Parathyroid adenoma (tissue), 2 donors: Measurements from ENCODE around the gene MRPL30.
"Not testable (repeated sequence)": the region's sequence is repeated elsewhere in the genome, so short reads cannot be mapped to it uniquely, and the experiment has no call there.

Source experiments
- H2AFZ ChIP-seq: fragments of 300-600 bp; sonication (generic); one replicate; pipeline ENCODE4 v1.7.0; 2017; ENCODE audit warnings: antibody characterized with exemption, mild to moderate bottlenecking
- H3K27ac ChIP-seq: fragments of 300-600 bp; sonication (generic); one replicate; pipeline ENCODE4 v1.7.0; 2017
- H3K27me3 ChIP-seq: fragments of 300-600 bp; sonication (generic); one replicate; pipeline ENCODE4 v1.7.0; 2017; ENCODE audit warnings: low read length; ENCODE audit not compliant: control insufficient read depth, insufficient read depth
- H3K36me3 ChIP-seq: fragments of 300-600 bp; sonication (generic); one replicate; pipeline ENCODE4 v1.7.0; 2017; ENCODE audit warnings: low read length; ENCODE audit not compliant: control insufficient read depth, insufficient read depth
- H3K4me1 ChIP-seq: fragments of 300-600 bp; sonication (generic); one replicate; pipeline ENCODE4 v1.7.0; 2017; ENCODE audit warnings: control low read depth
- H3K4me2 ChIP-seq: fragments of 300-600 bp; sonication (generic); one replicate; pipeline ENCODE4 v1.7.0; 2017; ENCODE audit warnings: low read length
- H3K4me3 ChIP-seq: fragments of 300-600 bp; sonication (generic); one replicate; pipeline ENCODE4 v1.7.0; 2017; ENCODE audit warnings: low read depth, low read length
- H3K79me2 ChIP-seq: fragments of 300-600 bp; sonication (generic); one replicate; pipeline ENCODE4 v1.7.0; 2017; ENCODE audit warnings: control low read depth
- H3K9ac ChIP-seq: fragments of 300-600 bp; sonication (generic); one replicate; pipeline ENCODE4 v1.7.0; 2017; ENCODE audit warnings: mild to moderate bottlenecking
- H3K9me3 ChIP-seq: fragments of 300-600 bp; sonication (generic); one replicate; pipeline ENCODE4 v1.7.0; 2017; ENCODE audit warnings: low read length; ENCODE audit not compliant: control insufficient read depth
- CTCF ChIP-seq: fragments of 300-600 bp; sonication (generic); IDR thresholded peaks from one replicate; pipeline ENCODE4 v1.7.0; 2017; ENCODE audit warnings: antibody characterized with exemption, mild to moderate bottlenecking
- donor health status: primary hyperparathyroidism.

MRPL30 gene

GRCh38 chr2:99216096-99216495 is 35.1 kb downstream of the MRPL30 start:
- no peak overlapping the region for H3K4me2 ChIP-seq
- no peaks in the 10 kb centered on the region for H3K4me1 ChIP-seq
- no peaks in the 10 kb centered on the region for H3K9me3 ChIP-seq
- H3K27me3 ChIP-seq, result no peaks in the 10 kb centered on the region
- no peak overlapping the region for H3K9ac ChIP-seq
- H3K79me2 ChIP-seq, result no peaks in the 10 kb centered on the region
- H3K4me3 ChIP-seq, result no peak overlapping the region
- H3K36me3 ChIP-seq, result no peaks in the 10 kb centered on the region
- no peak for TF ChIP-seq CTCF
- H3K27ac ChIP-seq, result no peak overlapping the region
- H2AFZ ChIP-seq, result no peak overlapping the region

GRCh38 chr2:99217929-99218501 is 37.0 kb downstream of the MRPL30 start:
- no peak overlapping the region for H3K27ac ChIP-seq
- H3K9me3 ChIP-seq, result no peaks in the 10 kb centered on the region
- no peaks in the 10 kb centered on the region for H3K79me2 ChIP-seq
- H3K27me3 ChIP-seq, result no peaks in the 10 kb centered on the region
- no peak overlapping the region for H3K4me3 ChIP-seq
- TF ChIP-seq CTCF, result no peak
- H3K4me1 ChIP-seq, result no peaks in the 10 kb centered on the region
- no peak overlapping the region for H3K4me2 ChIP-seq
- no peak overlapping the region for H2AFZ ChIP-seq
- no peaks in the 10 kb centered on the region for H3K36me3 ChIP-seq
- H3K9ac ChIP-seq, result no peak overlapping the region

GRCh38 chr2:99233177-99233576 is 52.2 kb downstream of the MRPL30 start:
- H3K36me3 ChIP-seq, result not testable (repeated sequence)

GRCh38 chr2:99238599-99238998 is 57.6 kb downstream of the MRPL30 start:
- Histone ChIP-seq H3K27ac (no peak overlapping the region), H3K9me3 (no peaks in the 10 kb centered on the region), H2AFZ (no peak overlapping the region), H3K36me3 (no peaks in the 10 kb centered on the region), H3K4me3 (no peak overlapping the region), H3K4me2 (no peak overlapping the region), H3K79me2 (no peaks in the 10 kb centered on the region), H3K9ac (no peak overlapping the region), H3K4me1 (no peaks in the 10 kb centered on the region), H3K27me3 (no peaks in the 10 kb centered on the region)
- TF ChIP-seq CTCF, result no peak

More at GRCh38 chr2:99233177-99233576, 52.2 kb downstream of the MRPL30 start:
- H3K4me3 ChIP-seq, H3K27me3 ChIP-seq, H3K9me3 ChIP-seq, H3K9ac ChIP-seq, H3K27ac ChIP-seq, H3K4me2 ChIP-seq, H2AFZ ChIP-seq, H3K79me2 ChIP-seq, H3K4me1 ChIP-seq: not testable (repeated sequence)

- Histone ChIP-seq H3K9ac (no peak overlapping the region), H3K27ac (no peak overlapping the region), H2AFZ (no peak overlapping the region), H3K4me3 (no peak overlapping the region), H3K36me3 (no peaks in the 10 kb centered on the region), H3K27me3 (no peaks in the 10 kb centered on the region), H3K4me1 (no peaks in the 10 kb centered on the region), H3K9me3 (no peaks in the 10 kb centered on the region), H3K79me2 (no peaks in the 10 kb centered on the region), H3K4me2 (no peak overlapping the region)
- no peak for TF ChIP-seq CTCF
These were observed 59.4 kb downstream of the MRPL30 start for GRCh38 chr2:99240431-99240830.
